Stimulated activated CD8-positive, alpha-beta memory T cell treated with anti-CD3 and anti-CD28 coated beads, Interleukin-12 subunit alpha, Interleukin-12 subunit beta, amount 100 ng/mL, for 24 hours (primary cell): ENCODE measurements around the gene TMEM92.

Experiments used
- DNase-seq: peaks from one replicate; pipeline ENCODE4 v3.0.0-alpha.2; 2020; ENCODE audit errors: extremely low read depth

Gene TMEM92

GRCh38 chr17:50274142-50274896 lies at the start of gene TMEM92:
Gene TMEM92 (plus strand): TSS chr17:50274466. CDS start chr17:50274502, 36 bp downstream.
- no peak for DNase-seq

- no peak for DNase-seq
Measured at GRCh38 chr17:50225701-50226240, 48.5 kb upstream of the TMEM92 start.

- DNase-seq = no peak
Measured at GRCh38 chr17:50234581-50234980, 39.7 kb upstream of the TMEM92 start.

- DNase-seq = no peak
Measured at GRCh38 chr17:50237901-50238300, 36.4 kb upstream of the TMEM92 start.

- DNase-seq = no peak
Measured at GRCh38 chr17:50238601-50239280, 35.5 kb upstream of the TMEM92 start.

GRCh38 chr17:50239937-50240336 lies 34.3 kb upstream of the TMEM92 start:
- DNase-seq = no peak

- DNase-seq = no peak
Measured at GRCh38 chr17:50240851-50241250, 33.4 kb upstream of the TMEM92 start.

GRCh38 chr17:50241431-50241830 lies 32.8 kb upstream of the TMEM92 start:
- no peak for DNase-seq

GRCh38 chr17:50244771-50245170 lies 29.5 kb upstream of the TMEM92 start:
- DNase-seq = no peak

- DNase-seq = no peak
Measured at GRCh38 chr17:50248255-50248654, 26.0 kb upstream of the TMEM92 start.

- no peak for DNase-seq
Measured at GRCh38 chr17:50252781-50253180, 21.5 kb upstream of the TMEM92 start.

GRCh38 chr17:50255766-50256635 lies 18.3 kb upstream of the TMEM92 start:
- DNase-seq = no peak

- no peak for DNase-seq
Measured at GRCh38 chr17:50256826-50257618, 17.2 kb upstream of the TMEM92 start.

- DNase-seq = no peak
Measured at GRCh38 chr17:50257676-50258224, 16.5 kb upstream of the TMEM92 start.

- no peak for DNase-seq
Measured at GRCh38 chr17:50258647-50259476, 15.4 kb upstream of the TMEM92 start.

- DNase-seq = no peak
Measured at GRCh38 chr17:50259477-50260324, 14.6 kb upstream of the TMEM92 start.

GRCh38 chr17:50260501-50260911 lies 13.8 kb upstream of the TMEM92 start:
- DNase-seq = no peak

- no peak for DNase-seq
Measured at GRCh38 chr17:50261051-50261915, 13.0 kb upstream of the TMEM92 start.
